BJ (cell line): Measurements from ENCODE around the gene KRT20. TPM values are rescaled to one million over a fixed set of nuclear protein-coding genes. Genes with fewer than 3 reads are reported as not detected.

Experiments used
- CTCF ChIA-PET: fragments of 350-600 bp; formaldehyde crosslinking; extraction: SDS; loops from one replicate; lab custom pipeline; 2021; ENCODE audit warnings: antibody characterized with exemption, inconsistent platforms; lab: Yijun Ruan, JAX
- POLR2A ChIA-PET: fragments of 300-600 bp; sonication (Branson Sonifier 250); formaldehyde crosslinking; extraction: SDS; loops from one replicate; lab custom pipeline; 2021; ENCODE audit warnings: antibody characterized with exemption; lab: Charles Lee
- DNase-seq: peaks from one replicate; pipeline ENCODE4 v3.0.0-alpha.2; 2011; ENCODE audit warnings: low read depth
- H3K27me3 ChIP-seq: 2 replicates; pipeline ENCODE4 v1.6.0; 2011; ENCODE audit warnings: low read length; ENCODE audit not compliant: control insufficient read depth, insufficient read depth
- H3K36me3 ChIP-seq: 2 replicates; pipeline ENCODE4 v1.5.1; 2011; ENCODE audit warnings: low read length; ENCODE audit not compliant: control insufficient read depth, insufficient read depth
- H3K4me3 ChIP-seq: 2 replicates; pipeline ENCODE4 v1.5.1; 2011; ENCODE audit warnings: low read depth, mild to moderate bottlenecking, control low read depth, low read length
- polyA plus RNA-seq: library from polyadenylated mRNA; depleted of rRNA; stranded (reverse); fragments of >200 nt; gene quantifications from 2 replicates; pipeline ENCODE4 v1.2.3, GENCODE V29; 2011
- TF ChIP-seq, protein P1 (sequence below): IDR thresholded peaks from 2 replicates; pipeline ENCODE4 v1.5.1; 2011; ENCODE audit warnings: low read depth, mild to moderate bottlenecking, control low read depth, inconsistent platforms, low read length, moderate library complexity; ENCODE audit not compliant: insufficient read depth

Gene KRT20
- polyA plus RNA-seq, 1 experiment, result not detected

DNA sequence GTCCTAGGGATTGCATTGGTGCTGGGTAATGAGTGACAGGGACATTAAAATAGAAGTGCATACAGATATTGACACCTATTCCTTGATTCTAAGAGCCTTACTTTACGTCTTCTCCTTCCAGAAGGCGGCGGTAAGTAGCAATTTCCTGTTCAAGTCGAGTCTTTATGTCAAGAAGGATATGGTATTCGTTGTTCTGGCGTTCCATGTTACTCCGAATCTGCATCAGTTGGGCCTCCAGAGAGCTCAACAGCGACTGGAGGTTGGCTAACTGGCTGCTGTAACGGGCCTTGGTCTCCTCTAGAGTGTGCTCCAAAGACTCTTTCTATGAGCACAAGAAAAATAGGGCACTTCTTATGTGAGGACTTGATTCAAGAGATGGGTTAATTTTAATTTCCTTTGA lies 7.0 kb downstream of the KRT20 start:
- CTCF ChIA-PET, result interaction anchor here (1.4 kb wide), 1 partner anchor 8 kb away, joined by 3 read pairs; no protein-coding TSS in a partner anchor

DNA sequence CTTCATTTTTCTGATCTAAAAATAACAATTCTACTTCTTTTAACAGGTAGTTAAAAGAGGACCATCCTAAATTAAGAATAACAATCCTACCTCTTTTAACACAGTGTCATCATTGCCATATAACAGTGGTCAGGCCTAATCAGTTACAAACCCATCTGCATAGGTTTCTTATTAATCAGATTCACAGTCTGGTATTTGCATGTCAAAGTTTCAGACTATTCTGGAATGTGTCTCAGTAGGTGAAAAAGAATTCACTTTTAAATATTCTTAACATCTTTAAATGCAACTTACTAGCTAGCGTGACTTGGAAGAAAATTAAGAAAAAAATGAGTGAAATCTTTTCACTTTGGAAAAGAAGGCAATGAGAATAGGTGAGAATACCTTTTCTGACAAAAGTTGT lies 11.2 kb downstream of the KRT20 start:
- POLR2A ChIA-PET, result no interaction called here
- H3K27me3 ChIP-seq, result no peaks in the 10 kb centered on the region
- CTCF ChIA-PET, result interaction anchor here (0.6 to 2.2 kb wide), 7 partner anchors 11 to 794 kb away, joined by 3 to 8 read pairs (median 4); partner anchors contain the start of gene KRT20
- TF ChIP-seq, protein P1, sequence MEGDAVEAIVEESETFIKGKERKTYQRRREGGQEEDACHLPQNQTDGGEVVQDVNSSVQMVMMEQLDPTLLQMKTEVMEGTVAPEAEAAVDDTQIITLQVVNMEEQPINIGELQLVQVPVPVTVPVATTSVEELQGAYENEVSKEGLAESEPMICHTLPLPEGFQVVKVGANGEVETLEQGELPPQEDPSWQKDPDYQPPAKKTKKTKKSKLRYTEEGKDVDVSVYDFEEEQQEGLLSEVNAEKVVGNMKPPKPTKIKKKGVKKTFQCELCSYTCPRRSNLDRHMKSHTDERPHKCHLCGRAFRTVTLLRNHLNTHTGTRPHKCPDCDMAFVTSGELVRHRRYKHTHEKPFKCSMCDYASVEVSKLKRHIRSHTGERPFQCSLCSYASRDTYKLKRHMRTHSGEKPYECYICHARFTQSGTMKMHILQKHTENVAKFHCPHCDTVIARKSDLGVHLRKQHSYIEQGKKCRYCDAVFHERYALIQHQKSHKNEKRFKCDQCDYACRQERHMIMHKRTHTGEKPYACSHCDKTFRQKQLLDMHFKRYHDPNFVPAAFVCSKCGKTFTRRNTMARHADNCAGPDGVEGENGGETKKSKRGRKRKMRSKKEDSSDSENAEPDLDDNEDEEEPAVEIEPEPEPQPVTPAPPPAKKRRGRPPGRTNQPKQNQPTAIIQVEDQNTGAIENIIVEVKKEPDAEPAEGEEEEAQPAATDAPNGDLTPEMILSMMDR, result no peak
- H3K4me3 ChIP-seq, result no peak overlapping the region
- no peaks in the 10 kb centered on the region for H3K36me3 ChIP-seq
- DNase-seq, result no peak

More for the DNA sequence above, 7.0 kb downstream of the KRT20 start:
- Histone ChIP-seq H3K4me3 (no peak overlapping the region), H3K36me3 (no peaks in the 10 kb centered on the region), H3K27me3 (no peaks in the 10 kb centered on the region)
- no peak for DNase-seq
- POLR2A ChIA-PET, result no interaction called here
- TF ChIP-seq, protein P1, result no peak

GRCh38 chr17:40873255-40873654 lies 11.8 kb downstream of the KRT20 start:
- TF ChIP-seq, protein P1, result peak; percentile 17; the same call in 1 of the 2 replicates
- Histone ChIP-seq H3K36me3 (no peaks in the 10 kb centered on the region), H3K27me3 (no peaks in the 10 kb centered on the region), H3K4me3 (no peak overlapping the region)
- POLR2A ChIA-PET, result no interaction called here
- DNase-seq, result no peak
- CTCF ChIA-PET, result interaction anchor here (0.6 to 2.2 kb wide), 8 partner anchors 12 to 794 kb away, joined by 3 to 8 read pairs (median 4); partner anchors contain the start of gene KRT20

DNA sequence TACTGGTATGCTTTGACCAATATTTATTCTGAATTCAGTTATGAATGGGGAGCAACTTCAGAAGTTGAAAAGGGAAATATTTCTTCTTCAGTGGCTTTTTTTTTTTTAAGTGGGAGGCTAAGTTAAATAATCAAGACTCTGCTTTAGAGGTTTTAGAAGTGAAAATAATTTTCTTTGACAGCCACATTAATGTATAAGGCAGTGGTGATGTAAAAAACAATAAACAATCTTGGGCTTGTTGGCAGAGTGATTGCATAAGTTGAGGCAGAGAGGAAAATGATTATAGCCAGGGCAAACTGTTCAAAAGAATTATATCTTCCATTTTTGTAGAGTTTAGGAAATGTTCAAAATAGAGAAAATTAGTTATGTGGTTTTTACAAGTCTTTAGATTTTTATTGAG lies 12.6 kb downstream of the KRT20 start:
- ChIA-PET POLR2A (no interaction called here), CTCF (no interaction called here)
- DNase-seq, result no peak
- no peaks in the 10 kb centered on the region for H3K36me3 ChIP-seq
- no peak overlapping the region for H3K4me3 ChIP-seq
- TF ChIP-seq, protein P1, result no peak
- no peaks in the 10 kb centered on the region for H3K27me3 ChIP-seq

GRCh38 chr17:40871316-40871715 lies 13.7 kb downstream of the KRT20 start:
- CTCF ChIA-PET, result interaction anchor here (0.6 to 1.6 kb wide), 8 partner anchors 10 to 794 kb away, joined by 3 to 6 read pairs (median 5); no protein-coding TSS in a partner anchor
- POLR2A ChIA-PET, result interaction anchor here (0.6 kb wide), 1 partner anchor 506 kb away, joined by 7 read pairs; no protein-coding TSS in a partner anchor
- Histone ChIP-seq H3K4me3 (no peak overlapping the region), H3K36me3 (no peaks in the 10 kb centered on the region), H3K27me3 (no peaks in the 10 kb centered on the region)
- TF ChIP-seq, protein P1, result no peak
- DNase-seq, result no peak
